PC-3 (cell line): Measurements from ENCODE around the gene CHAT. TPM values are rescaled to one million over a fixed set of nuclear protein-coding genes. Genes with fewer than 3 reads are reported as not detected.

ENCODE experiments used
- ATAC-seq: fragments of 200-7000 bp; cut with Tn5 transposase; 2 replicates; pipeline ENCODE4 v1.9.1; 2020; ENCODE audit warnings: mild to moderate bottlenecking, moderate library complexity
- BruUV-seq: library from RNA; stranded (reverse); fragments of 400-500 nt; replicated peaks from 2 replicates; lab custom pipeline; 2021; lab: Mats Ljungman, UMichigan
- CTCF ChIA-PET: fragments of 300-600 bp; sonication (Branson Sonifier 250); formaldehyde crosslinking; loops from one replicate; lab custom pipeline; 2022; ENCODE audit warnings: antibody characterized with exemption; lab: Charles Lee
- POLR2A ChIA-PET: fragments of 300-600 bp; sonication (Branson Sonifier 250); formaldehyde crosslinking; loops from one replicate; lab custom pipeline; 2022; ENCODE audit warnings: antibody characterized with exemption; ENCODE audit not compliant: unreplicated experiment; lab: Charles Lee
- DNase-seq: peaks from one replicate; pipeline ENCODE4 v3.0.0-alpha.2; 2015
- H2AFZ ChIP-seq: fragments of 300-600 bp; sonication (generic); 2 replicates; pipeline ENCODE4 v1.6.0; 2016; ENCODE audit warnings: antibody characterized with exemption, low read length
- H3F3A ChIP-seq: fragments of 300-600 bp; sonication (generic); one replicate; pipeline ENCODE4 v1.6.0; 2017; ENCODE audit warnings: antibody characterized with exemption, low read length, control low read depth, mild to moderate bottlenecking; ENCODE audit not compliant: unreplicated experiment
- H3K27ac ChIP-seq: fragments of 300-600 bp; sonication (generic); 2 replicates; pipeline ENCODE4 v1.5.1; 2016; ENCODE audit warnings: mild to moderate bottlenecking, low read length
- H3K27me3 ChIP-seq: fragments of 300-600 bp; sonication (generic); 2 replicates; pipeline ENCODE4 v1.6.1; 2016; ENCODE audit warnings: low read length, mixed read lengths
- H3K36me3 ChIP-seq: fragments of 300-600 bp; sonication (generic); 2 replicates; pipeline ENCODE4 v1.6.1; 2016; ENCODE audit warnings: low read depth, mixed run types, low read length, mixed read lengths
- H3K4me1 ChIP-seq: fragments of 300-600 bp; sonication (generic); 2 replicates; pipeline ENCODE4 v1.5.1; 2016; ENCODE audit warnings: low read length; ENCODE audit not compliant: insufficient read depth
- H3K4me2 ChIP-seq: fragments of 300-600 bp; sonication (generic); 2 replicates; pipeline ENCODE4 v1.6.0; 2016; ENCODE audit warnings: low read length
- H3K4me3 ChIP-seq: fragments of 300-600 bp; sonication (generic); 2 replicates; pipeline ENCODE4 v1.5.1; 2016; ENCODE audit warnings: mild to moderate bottlenecking, low read length, mixed read lengths
- H3K79me2 ChIP-seq: fragments of 300-600 bp; sonication (generic); 2 replicates; pipeline ENCODE4 v1.6.1; 2017; ENCODE audit warnings: low read length, mixed read lengths
- H3K9ac ChIP-seq: fragments of 300-600 bp; sonication (generic); 2 replicates; pipeline ENCODE4 v1.6.0; 2016; ENCODE audit warnings: mild to moderate bottlenecking, low read length
- H3K9me2 ChIP-seq: fragments of 300-600 bp; sonication (generic); replicated peaks from 2 replicates; pipeline ENCODE4 v1.6.1; 2016; ENCODE audit warnings: mixed run types, low read length, mixed read lengths
- H3K9me3 ChIP-seq: fragments of 300-600 bp; sonication (generic); 2 replicates; pipeline ENCODE4 v1.6.1; 2016; ENCODE audit warnings: low read length, mixed read lengths
- H4K20me1 ChIP-seq: fragments of 300-600 bp; sonication (generic); 2 replicates; pipeline ENCODE4 v1.6.1; 2016; ENCODE audit warnings: low read length, mixed read lengths
- EZH2 ChIP-seq: fragments of 300-600 bp; sonication (generic); IDR thresholded peaks from one replicate; pipeline ENCODE4 v1.6.1; 2017; ENCODE audit warnings: antibody characterized with exemption, mild to moderate bottlenecking, low read length; ENCODE audit not compliant: unreplicated experiment
- EZH2phosphoT487 ChIP-seq: fragments of 300-600 bp; sonication (generic); IDR thresholded peaks from 2 replicates; pipeline ENCODE4 v1.6.1; 2018; ENCODE audit warnings: mild to moderate bottlenecking, antibody characterized with exemption, low read length, borderline replicate concordance
- intact Hi-C: fragments of 100-400 bp; cut with micrococcal nuclease; formaldehyde crosslinking; loops from 2 replicates; pipeline ENCODE4 v1.9.0; 2023
- total RNA-seq: library from RNA; depleted of rRNA; stranded (reverse); fragments of >200 nt; gene quantifications from 2 replicates; pipeline ENCODE4 v1.2.3, GENCODE V29; 2014
- TF ChIP-seq, protein P1 (sequence below): fragments of 300-600 bp; sonication (generic); conservative IDR thresholded peaks from 2 replicates; pipeline ENCODE4 v1.5.1; 2017; ENCODE audit warnings: antibody characterized with exemption, low read depth, mild to moderate bottlenecking, low read length

CHAT gene
- total RNA-seq, 1 experiment from 2014 or later: not detected

DNA sequence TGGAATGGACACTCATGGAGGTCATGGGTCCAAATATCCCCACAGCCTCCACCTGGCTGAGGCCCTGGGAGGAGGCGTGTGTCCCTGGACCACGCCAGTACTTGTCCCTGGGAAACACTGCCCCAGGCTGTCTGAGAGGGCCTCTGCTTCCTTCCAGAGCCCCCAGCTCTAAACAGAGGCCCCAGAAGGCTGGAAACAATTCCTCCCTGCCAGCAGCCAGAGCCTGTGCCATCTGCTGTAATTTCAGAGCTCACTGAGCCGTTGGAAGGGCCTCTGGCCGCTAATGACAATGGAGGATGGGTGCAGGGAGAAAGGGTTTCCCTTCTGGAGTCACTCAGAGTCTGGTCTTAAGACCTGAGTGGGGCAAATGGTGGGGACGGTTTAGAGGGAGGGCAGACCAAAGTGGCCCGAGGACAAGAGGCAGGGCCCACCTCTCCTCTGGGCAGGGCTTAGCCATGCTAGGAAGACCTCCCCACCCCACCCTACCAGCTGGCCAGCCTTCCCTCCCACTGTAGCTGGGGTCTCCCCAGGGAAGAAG is 7.1 kb downstream of the CHAT start:
- no peaks in the 10 kb centered on the region for H3K9me3 ChIP-seq
- H3K9me2 ChIP-seq: no peaks in the 10 kb centered on the region
- H3K27me3 ChIP-seq: peaks cover 77% of the 10 kb centered on the region
- no TSS peak for BruUV-seq
- TF ChIP-seq EZH2phosphoT487 (no peak), EZH2 (no peak)
- TF ChIP-seq, protein P1, sequence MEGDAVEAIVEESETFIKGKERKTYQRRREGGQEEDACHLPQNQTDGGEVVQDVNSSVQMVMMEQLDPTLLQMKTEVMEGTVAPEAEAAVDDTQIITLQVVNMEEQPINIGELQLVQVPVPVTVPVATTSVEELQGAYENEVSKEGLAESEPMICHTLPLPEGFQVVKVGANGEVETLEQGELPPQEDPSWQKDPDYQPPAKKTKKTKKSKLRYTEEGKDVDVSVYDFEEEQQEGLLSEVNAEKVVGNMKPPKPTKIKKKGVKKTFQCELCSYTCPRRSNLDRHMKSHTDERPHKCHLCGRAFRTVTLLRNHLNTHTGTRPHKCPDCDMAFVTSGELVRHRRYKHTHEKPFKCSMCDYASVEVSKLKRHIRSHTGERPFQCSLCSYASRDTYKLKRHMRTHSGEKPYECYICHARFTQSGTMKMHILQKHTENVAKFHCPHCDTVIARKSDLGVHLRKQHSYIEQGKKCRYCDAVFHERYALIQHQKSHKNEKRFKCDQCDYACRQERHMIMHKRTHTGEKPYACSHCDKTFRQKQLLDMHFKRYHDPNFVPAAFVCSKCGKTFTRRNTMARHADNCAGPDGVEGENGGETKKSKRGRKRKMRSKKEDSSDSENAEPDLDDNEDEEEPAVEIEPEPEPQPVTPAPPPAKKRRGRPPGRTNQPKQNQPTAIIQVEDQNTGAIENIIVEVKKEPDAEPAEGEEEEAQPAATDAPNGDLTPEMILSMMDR: no peak
- DNase-seq: no peak
- H3K4me1 ChIP-seq: no peaks in the 10 kb centered on the region
- no peak overlapping the region for H3K4me3 ChIP-seq
- H3K4me2 ChIP-seq: no peak overlapping the region
- CTCF ChIA-PET: no interaction called here
- no peaks in the 10 kb centered on the region for H3K79me2 ChIP-seq
- intact Hi-C loops: no loop called here
- H3K27ac ChIP-seq: no peak overlapping the region
- no peaks in the 10 kb centered on the region for H4K20me1 ChIP-seq
- POLR2A ChIA-PET: interaction anchor here (0.5 kb wide), 1 partner anchor 145 kb away, joined by 3 read pairs; no protein-coding TSS in a partner anchor
- no peaks in the 10 kb centered on the region for H3F3A ChIP-seq
- no peaks in the 10 kb centered on the region for H3K36me3 ChIP-seq
- no peak for ATAC-seq
- no peak overlapping the region for H3K9ac ChIP-seq
- no peak overlapping the region for H2AFZ ChIP-seq

DNA sequence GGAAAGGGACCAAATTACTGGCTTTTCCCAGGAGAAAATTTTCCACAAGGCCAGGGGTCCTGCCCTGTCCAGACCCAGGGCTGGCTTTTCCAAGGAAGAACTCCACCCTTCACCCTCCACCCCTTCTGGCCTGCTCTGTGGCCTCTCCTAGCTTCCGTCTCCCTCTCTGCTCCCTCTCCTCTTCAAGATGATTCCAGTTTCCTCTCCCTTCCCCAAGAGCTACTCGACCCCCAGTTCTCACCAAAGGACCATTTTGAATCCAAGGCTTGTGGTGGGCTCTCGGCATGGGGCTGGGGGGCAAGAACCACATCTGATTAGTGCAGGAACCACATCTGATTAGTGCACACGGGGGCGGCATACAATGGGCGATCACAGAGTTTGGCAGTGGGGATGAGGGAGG is 7.7 kb downstream of the CHAT start:
- TF ChIP-seq EZH2phosphoT487 (no peak), EZH2 (no peak)
- TF ChIP-seq, protein P1: no peak
- Histone ChIP-seq H3K9me2 (no peaks in the 10 kb centered on the region), H2AFZ (no peak overlapping the region), H3K4me3 (no peak overlapping the region), H3K4me2 (no peak overlapping the region), H3K9me3 (no peaks in the 10 kb centered on the region), H3K4me1 (no peaks in the 10 kb centered on the region), H3F3A (no peaks in the 10 kb centered on the region), H3K27me3 (peaks cover 70% of the 10 kb centered on the region), H3K36me3 (no peaks in the 10 kb centered on the region), H3K27ac (no peak overlapping the region), H4K20me1 (no peaks in the 10 kb centered on the region), H3K79me2 (no peaks in the 10 kb centered on the region), H3K9ac (no peak overlapping the region)
- no peak for ATAC-seq
- POLR2A ChIA-PET: interaction anchor here (0.5 kb wide), 1 partner anchor 144 kb away, joined by 3 read pairs; no protein-coding TSS in a partner anchor
- CTCF ChIA-PET: no interaction called here
- intact Hi-C loops: no loop called here
- BruUV-seq: no TSS peak
- no peak for DNase-seq
